GM18511 (cell line): ENCODE results near the gene CCNB1IP1.
"Not testable (repeated sequence)": the region's sequence is repeated elsewhere in the genome, so short reads cannot be mapped to it uniquely, and the experiment has no call there.

Experiments used
- ATAC-seq: cut with Tn5 transposase; IDR thresholded peaks from one replicate; pipeline ENCODE4 v1.9.1; 2021; ENCODE audit warnings: mild to moderate bottlenecking, moderate library complexity; ENCODE audit not compliant: unreplicated experiment

Gene CCNB1IP1

GRCh38 chr14:20334017-20334416 is 938 bp upstream of the CCNB1IP1 start:
- no peak for ATAC-seq

DNA sequence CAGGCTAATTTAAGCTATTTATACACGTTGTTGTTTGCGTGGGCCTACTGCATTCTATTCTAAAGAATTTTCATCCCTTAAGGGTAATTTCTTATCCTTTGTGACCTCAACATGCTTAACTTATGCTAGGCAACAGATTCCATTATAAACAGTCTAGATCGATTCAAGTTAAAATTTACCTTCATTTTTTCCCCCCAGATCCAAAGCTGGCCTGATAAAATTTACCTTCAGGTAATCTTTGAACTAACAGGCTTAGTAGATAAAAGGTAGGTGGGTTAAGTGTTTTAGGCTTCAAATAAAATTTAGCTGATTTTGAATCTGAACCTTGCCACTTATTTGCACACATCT is 389 bp upstream of the CCNB1IP1 start:
- ATAC-seq: no peak

GRCh38 chr14:20332431-20332787 is 670 bp downstream of the CCNB1IP1 start:
- ATAC-seq: no peak

DNA sequence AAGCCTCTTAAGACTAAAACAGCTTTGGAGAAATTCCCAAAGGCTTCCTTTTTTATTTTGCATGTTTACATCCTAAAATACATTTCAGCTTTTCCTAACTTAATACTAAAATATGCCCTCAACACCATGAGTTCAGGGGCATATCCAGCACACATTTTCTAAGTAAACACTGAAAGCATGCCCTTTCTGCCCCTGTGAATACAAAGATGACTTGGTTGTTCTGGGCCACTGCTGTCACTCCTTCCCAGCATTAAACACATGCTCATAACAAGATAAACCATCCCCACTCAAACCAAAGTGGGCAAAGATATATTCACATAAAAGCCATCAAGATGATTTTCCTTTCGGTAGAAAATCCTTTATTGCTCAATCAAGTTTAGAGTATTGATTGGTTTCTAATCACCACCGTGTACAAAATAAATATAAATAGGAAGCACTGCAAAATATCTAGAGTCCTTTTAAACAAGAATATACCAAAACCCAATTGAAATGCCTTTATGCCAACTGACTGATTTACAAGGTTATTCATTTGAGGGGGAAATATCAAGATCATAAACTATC is 1.9 kb downstream of the CCNB1IP1 start:
- ATAC-seq: no peak

- no peak for ATAC-seq
Observed at GRCh38 chr14:20329355-20329754, 3.7 kb downstream of the CCNB1IP1 start.

DNA sequence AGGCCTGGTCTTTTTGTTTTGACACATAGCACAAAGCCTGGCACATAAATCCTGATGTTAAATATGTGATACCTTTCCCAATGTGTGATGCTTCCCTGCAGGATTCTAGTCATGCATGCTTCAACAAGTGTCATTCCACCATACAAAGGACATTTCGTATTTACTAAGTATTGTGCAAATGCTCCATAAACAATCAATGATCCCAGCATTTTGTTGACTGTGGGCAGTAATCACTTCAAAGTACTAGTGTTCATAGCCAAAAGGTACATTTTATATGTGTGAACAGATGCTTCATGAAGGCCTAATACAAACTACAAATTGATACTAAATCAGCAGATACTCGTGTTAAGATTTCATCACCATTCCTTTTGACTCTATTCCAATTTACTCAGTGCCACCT is 4.4 kb downstream of the CCNB1IP1 start:
- no peak for ATAC-seq

GRCh38 chr14:20327005-20327869 is 5.8 kb downstream of the CCNB1IP1 start:
- ATAC-seq: peak; percentile 75

- ATAC-seq: no peak
Observed at GRCh38 chr14:20317720-20318119, 15.4 kb downstream of the CCNB1IP1 start.

DNA sequence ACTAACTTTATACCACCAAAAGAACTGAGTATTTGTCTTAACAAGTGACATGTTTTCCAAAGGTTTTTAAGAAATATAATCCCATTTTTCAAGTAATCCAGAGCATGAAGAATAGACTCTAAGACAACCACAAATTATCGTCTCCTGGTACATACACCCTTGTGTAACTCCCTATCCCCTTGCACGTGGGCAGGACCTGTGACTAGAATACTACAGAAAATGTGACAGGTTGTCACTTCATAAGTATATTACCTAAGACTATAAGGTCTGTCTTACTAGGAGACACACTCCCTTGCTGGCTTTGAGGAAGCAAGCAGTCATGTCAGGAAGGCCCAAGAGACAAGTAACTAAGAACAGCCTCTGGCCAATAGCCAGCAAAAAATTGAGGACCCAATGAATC is 19.1 kb downstream of the CCNB1IP1 start:
- no peak for ATAC-seq

- no peak for ATAC-seq
Observed at GRCh38 chr14:20306079-20306423, 27.0 kb downstream of the CCNB1IP1 start.

- ATAC-seq: peak; percentile 99
Observed at GRCh38 chr14:20305265-20306078, 27.6 kb downstream of the CCNB1IP1 start, which contains the start of gene TTC5. Gene TTC5 (minus strand): TSS chr14:20305951. CDS start chr14:20305937, 14 bp downstream.

- ATAC-seq: no peak
Observed at GRCh38 chr14:20302042-20302755, 30.9 kb downstream of the CCNB1IP1 start.

DNA sequence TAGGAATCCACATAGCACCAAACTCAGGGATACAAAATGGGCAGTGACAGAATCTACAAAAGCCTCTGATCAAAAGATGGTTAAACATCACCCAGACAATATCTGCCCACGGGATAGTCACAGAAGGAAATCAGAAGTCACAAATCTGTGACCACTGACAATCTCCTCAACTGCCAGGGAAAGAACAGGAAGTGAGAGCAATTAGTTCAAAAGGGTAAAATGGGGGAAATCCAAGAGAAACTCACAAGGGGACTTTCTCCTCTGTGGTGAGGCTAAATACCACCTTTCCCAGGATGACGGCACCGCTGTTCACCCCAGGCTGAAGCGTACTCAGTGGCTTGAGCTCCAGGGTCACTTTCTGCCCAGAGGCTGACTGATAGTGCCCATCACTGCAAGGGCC is 38.0 kb downstream of the CCNB1IP1 start:
- peak; percentile 93 for ATAC-seq

- no peak for ATAC-seq
Observed at GRCh38 chr14:20294636-20295035, 38.4 kb downstream of the CCNB1IP1 start.

DNA sequence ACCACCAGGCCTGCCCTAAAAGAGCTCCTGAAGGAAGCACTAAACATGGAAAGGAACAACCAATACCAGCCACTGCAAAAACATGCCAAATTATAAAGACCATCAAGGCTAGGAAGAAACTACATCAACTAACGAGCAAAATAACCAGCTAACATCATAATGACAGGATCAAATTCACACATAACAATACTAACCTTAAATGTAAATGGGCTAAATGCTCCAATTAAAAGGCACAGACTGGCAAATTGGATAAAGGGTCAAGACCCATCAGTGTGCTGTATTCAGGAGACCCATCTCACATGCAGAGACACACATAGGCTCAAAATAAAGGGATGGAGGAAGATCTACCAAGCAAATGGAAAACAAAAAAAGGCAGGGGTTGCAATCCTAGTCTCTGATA is 51.1 kb downstream of the CCNB1IP1 start:
- ATAC-seq: not testable (repeated sequence)

DNA sequence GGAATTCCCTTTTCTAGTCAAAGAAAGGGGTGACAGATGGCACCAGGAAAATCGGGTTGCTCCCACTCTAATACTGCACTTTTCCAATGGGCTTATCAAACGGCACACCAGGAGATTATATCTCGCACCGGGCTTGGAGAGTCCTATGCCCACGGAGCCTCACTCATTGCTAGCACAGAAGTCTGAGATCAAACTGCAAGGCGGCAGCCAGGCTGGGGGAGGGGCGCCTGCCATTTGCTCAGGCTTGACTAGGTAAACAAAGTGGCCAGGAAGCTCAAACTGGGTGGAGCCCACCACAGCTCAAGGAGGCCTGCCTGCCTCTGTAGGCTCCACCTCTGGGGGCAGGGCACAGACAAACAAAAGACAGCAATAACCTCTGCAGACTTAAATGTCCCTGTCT is 52.8 kb downstream of the CCNB1IP1 start:
- not testable (repeated sequence) for ATAC-seq

GRCh38 chr14:20278414-20278813 is 54.7 kb downstream of the CCNB1IP1 start:
- no peak for ATAC-seq

GRCh38 chr14:20277409-20277808 is 55.7 kb downstream of the CCNB1IP1 start:
- ATAC-seq: no peak

GRCh38 chr14:20274062-20274461 is 59.0 kb downstream of the CCNB1IP1 start:
- ATAC-seq: no peak

DNA sequence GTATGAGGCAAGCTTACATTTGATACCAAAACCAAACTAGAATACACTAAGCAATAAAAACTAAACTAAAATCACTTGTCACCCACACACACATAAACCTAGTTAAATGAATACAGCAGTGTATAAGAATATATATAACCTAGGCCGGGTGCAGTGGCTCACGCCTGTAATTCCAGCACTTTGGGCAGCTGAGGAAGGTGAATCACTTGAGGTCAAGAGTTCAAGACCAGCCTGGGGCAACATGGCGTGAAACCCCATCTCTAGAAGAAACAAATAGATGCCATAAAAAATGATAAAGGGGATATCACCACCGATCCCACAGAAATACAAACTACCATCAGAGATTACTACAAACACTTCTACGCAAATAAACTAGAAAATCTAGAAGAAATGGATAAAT is 68.7 kb downstream of the CCNB1IP1 start:
- ATAC-seq: not testable (repeated sequence)

GRCh38 chr14:20262642-20263128 is 70.4 kb downstream of the CCNB1IP1 start:
- peak; percentile 62 for ATAC-seq
